ENCODE results near the gene CFAP221. TPM values are rescaled to one million over a fixed set of nuclear protein-coding genes. Genes with fewer than 3 reads are reported as not detected.

The CFAP221 gene
- polyA plus RNA-seq, 2 donors: 0.08 TPM; not detected in 1

- H3K27me3 ChIP-seq (ENCODE audit: control insufficient read depth in 1 of 2, insufficient read depth in 2 of 2, low read length in 2 of 2): no peaks in the 10 kb centered on the region
- no peaks in the 10 kb centered on the region for H3K9me3 ChIP-seq (ENCODE audit: control insufficient read depth in 2 of 2, insufficient read depth in 1 of 2, low read depth in 1 of 2, low read length in 1 of 2)
- 39 to 50% methylated on average over 1 of the region's 1 CpG for WGBS, 2 donors
- H3K4me3 ChIP-seq (ENCODE audit: low read depth in 1 of 2, low read length in 2 of 2): no peak overlapping the region
- peaks cover 0 to 4% of the 10 kb centered on the region in 2 donors for H3K4me1 ChIP-seq (ENCODE audit: control insufficient read depth in 2 of 2, insufficient read depth in 2 of 2, low read length in 1 of 2)
- H3K27ac ChIP-seq (ENCODE audit: low read depth in 2 of 2, low read length in 1 of 2): no peak overlapping the region
- no peaks in the 10 kb centered on the region for H3K36me3 ChIP-seq (ENCODE audit: control insufficient read depth in 2 of 2, insufficient read depth in 2 of 2, low read length in 1 of 2)
Observed at GRCh38 chr2:119549241-119549640, 5.0 kb downstream of the CFAP221 start.

- no peak overlapping the region for H3K4me3 ChIP-seq (ENCODE audit: low read depth in 1 of 2, low read length in 2 of 2)
- WGBS, 2 donors: 62 to 67% methylated on average over 2 of the region's 2 CpGs
- H3K27ac ChIP-seq (ENCODE audit: low read depth in 2 of 2, low read length in 1 of 2): no peak overlapping the region
- H3K36me3 ChIP-seq (ENCODE audit: control insufficient read depth in 2 of 2, insufficient read depth in 2 of 2, low read length in 1 of 2): no peaks in the 10 kb centered on the region
- no peaks in the 10 kb centered on the region for H3K4me1 ChIP-seq (ENCODE audit: control insufficient read depth in 2 of 2, insufficient read depth in 2 of 2, low read length in 1 of 2)
- no peaks in the 10 kb centered on the region for H3K9me3 ChIP-seq (ENCODE audit: control insufficient read depth in 2 of 2, insufficient read depth in 1 of 2, low read depth in 1 of 2, low read length in 1 of 2)
- H3K27me3 ChIP-seq (ENCODE audit: control insufficient read depth in 1 of 2, insufficient read depth in 2 of 2, low read length in 2 of 2): peaks cover 0 to 2% of the 10 kb centered on the region in 2 donors
Observed at GRCh38 chr2:119550346-119550745, 6.1 kb downstream of the CFAP221 start.

GRCh38 chr2:119550856-119551255 is 6.6 kb downstream of the CFAP221 start:
- Histone ChIP-seq H3K9me3 (ENCODE audit: control insufficient read depth in 2 of 2, insufficient read depth in 1 of 2, low read depth in 1 of 2, low read length in 1 of 2) (no peaks in the 10 kb centered on the region), H3K4me3 (ENCODE audit: low read depth in 1 of 2, low read length in 2 of 2) (no peak overlapping the region), H3K27ac (ENCODE audit: low read depth in 2 of 2, low read length in 1 of 2) (no peak overlapping the region), H3K27me3 (ENCODE audit: control insufficient read depth in 1 of 2, insufficient read depth in 2 of 2, low read length in 2 of 2) (peaks cover 0 to 2% of the 10 kb centered on the region in 2 donors), H3K36me3 (ENCODE audit: control insufficient read depth in 2 of 2, insufficient read depth in 2 of 2, low read length in 1 of 2) (no peaks in the 10 kb centered on the region), H3K4me1 (ENCODE audit: control insufficient read depth in 2 of 2, insufficient read depth in 2 of 2, low read length in 1 of 2) (no peaks in the 10 kb centered on the region)
- 75 to 78% methylated on average over 1 of the region's 1 CpG for WGBS, 2 donors

GRCh38 chr2:119552902-119553301 is 8.7 kb downstream of the CFAP221 start:
- H3K27me3 ChIP-seq (ENCODE audit: control insufficient read depth in 1 of 2, insufficient read depth in 2 of 2, low read length in 2 of 2): peaks cover 0 to 2% of the 10 kb centered on the region in 2 donors
- H3K36me3 ChIP-seq (ENCODE audit: control insufficient read depth in 2 of 2, insufficient read depth in 2 of 2, low read length in 1 of 2): no peaks in the 10 kb centered on the region
- WGBS, 2 donors: 81 to 82% methylated on average over 3 of the region's 3 CpGs
- no peaks in the 10 kb centered on the region for H3K4me1 ChIP-seq (ENCODE audit: control insufficient read depth in 2 of 2, insufficient read depth in 2 of 2, low read length in 1 of 2)
- H3K4me3 ChIP-seq (ENCODE audit: low read depth in 1 of 2, low read length in 2 of 2): no peak overlapping the region
- no peaks in the 10 kb centered on the region for H3K9me3 ChIP-seq (ENCODE audit: control insufficient read depth in 2 of 2, insufficient read depth in 1 of 2, low read depth in 1 of 2, low read length in 1 of 2)
- no peak overlapping the region for H3K27ac ChIP-seq (ENCODE audit: low read depth in 2 of 2, low read length in 1 of 2)

GRCh38 chr2:119553687-119554344 is 9.6 kb downstream of the CFAP221 start:
- H3K4me3 ChIP-seq (ENCODE audit: low read depth in 1 of 2, low read length in 2 of 2): no peak overlapping the region
- H3K4me1 ChIP-seq (ENCODE audit: control insufficient read depth in 2 of 2, insufficient read depth in 2 of 2, low read length in 1 of 2): no peaks in the 10 kb centered on the region
- no peak overlapping the region for H3K27ac ChIP-seq (ENCODE audit: low read depth in 2 of 2, low read length in 1 of 2)
- H3K27me3 ChIP-seq (ENCODE audit: control insufficient read depth in 1 of 2, insufficient read depth in 2 of 2, low read length in 2 of 2): peaks cover 0 to 2% of the 10 kb centered on the region in 2 donors
- H3K9me3 ChIP-seq (ENCODE audit: control insufficient read depth in 2 of 2, insufficient read depth in 1 of 2, low read depth in 1 of 2, low read length in 1 of 2): no peaks in the 10 kb centered on the region
- WGBS, 2 donors: 65 to 70% methylated on average over 7 of the region's 7 CpGs
- H3K36me3 ChIP-seq (ENCODE audit: control insufficient read depth in 2 of 2, insufficient read depth in 2 of 2, low read length in 1 of 2): no peaks in the 10 kb centered on the region

GRCh38 chr2:119565481-119565880 is 21.2 kb downstream of the CFAP221 start:
- Histone ChIP-seq H3K4me1 (ENCODE audit: control insufficient read depth in 2 of 2, insufficient read depth in 2 of 2, low read length in 1 of 2) (no peaks in the 10 kb centered on the region), H3K4me3 (ENCODE audit: low read depth in 1 of 2, low read length in 2 of 2) (no peak overlapping the region), H3K36me3 (ENCODE audit: control insufficient read depth in 2 of 2, insufficient read depth in 2 of 2, low read length in 1 of 2) (no peaks in the 10 kb centered on the region), H3K27ac (ENCODE audit: low read depth in 2 of 2, low read length in 1 of 2) (no peak overlapping the region), H3K9me3 (ENCODE audit: control insufficient read depth in 2 of 2, insufficient read depth in 1 of 2, low read depth in 1 of 2, low read length in 1 of 2) (no peaks in the 10 kb centered on the region), H3K27me3 (ENCODE audit: control insufficient read depth in 1 of 2, insufficient read depth in 2 of 2, low read length in 2 of 2) (no peaks in the 10 kb centered on the region)
- WGBS, 2 donors: 65 to 68% methylated on average over 2 of the region's 2 CpGs

GRCh38 chr2:119567292-119567691 is 23.0 kb downstream of the CFAP221 start:
- no peaks in the 10 kb centered on the region for H3K27me3 ChIP-seq (ENCODE audit: control insufficient read depth in 1 of 2, insufficient read depth in 2 of 2, low read length in 2 of 2)
- H3K9me3 ChIP-seq (ENCODE audit: control insufficient read depth in 2 of 2, insufficient read depth in 1 of 2, low read depth in 1 of 2, low read length in 1 of 2): no peaks in the 10 kb centered on the region
- no peak overlapping the region for H3K27ac ChIP-seq (ENCODE audit: low read depth in 2 of 2, low read length in 1 of 2)
- H3K36me3 ChIP-seq (ENCODE audit: control insufficient read depth in 2 of 2, insufficient read depth in 2 of 2, low read length in 1 of 2): no peaks in the 10 kb centered on the region
- no peak overlapping the region for H3K4me3 ChIP-seq (ENCODE audit: low read depth in 1 of 2, low read length in 2 of 2)
- no peaks in the 10 kb centered on the region for H3K4me1 ChIP-seq (ENCODE audit: control insufficient read depth in 2 of 2, insufficient read depth in 2 of 2, low read length in 1 of 2)

- H3K4me1 ChIP-seq (ENCODE audit: control insufficient read depth in 2 of 2, insufficient read depth in 2 of 2, low read length in 1 of 2): no peaks in the 10 kb centered on the region
- H3K9me3 ChIP-seq (ENCODE audit: control insufficient read depth in 2 of 2, insufficient read depth in 1 of 2, low read depth in 1 of 2, low read length in 1 of 2): no peaks in the 10 kb centered on the region
- H3K27me3 ChIP-seq (ENCODE audit: control insufficient read depth in 1 of 2, insufficient read depth in 2 of 2, low read length in 2 of 2): no peaks in the 10 kb centered on the region
- WGBS, 2 donors: 63% methylated on average over 3 of the region's 3 CpGs
- no peaks in the 10 kb centered on the region for H3K36me3 ChIP-seq (ENCODE audit: control insufficient read depth in 2 of 2, insufficient read depth in 2 of 2, low read length in 1 of 2)
- H3K27ac ChIP-seq (ENCODE audit: low read depth in 2 of 2, low read length in 1 of 2): no peak overlapping the region
- H3K4me3 ChIP-seq (ENCODE audit: low read depth in 1 of 2, low read length in 2 of 2): no peak overlapping the region
Observed at GRCh38 chr2:119574108-119574815, 30.0 kb downstream of the CFAP221 start.

- no peak overlapping the region for H3K27ac ChIP-seq (ENCODE audit: low read depth in 2 of 2, low read length in 1 of 2)
- no peak overlapping the region for H3K4me3 ChIP-seq (ENCODE audit: low read depth in 1 of 2, low read length in 2 of 2)
- H3K27me3 ChIP-seq (ENCODE audit: control insufficient read depth in 1 of 2, insufficient read depth in 2 of 2, low read length in 2 of 2): no peaks in the 10 kb centered on the region
- WGBS, 2 donors: 55 to 66% methylated on average over 2 of the region's 2 CpGs
- H3K9me3 ChIP-seq (ENCODE audit: control insufficient read depth in 2 of 2, insufficient read depth in 1 of 2, low read depth in 1 of 2, low read length in 1 of 2): no peaks in the 10 kb centered on the region
- no peaks in the 10 kb centered on the region for H3K4me1 ChIP-seq (ENCODE audit: control insufficient read depth in 2 of 2, insufficient read depth in 2 of 2, low read length in 1 of 2)
- no peaks in the 10 kb centered on the region for H3K36me3 ChIP-seq (ENCODE audit: control insufficient read depth in 2 of 2, insufficient read depth in 2 of 2, low read length in 1 of 2)
Observed at GRCh38 chr2:119574864-119575263, 30.6 kb downstream of the CFAP221 start.

GRCh38 chr2:119575439-119575838 is 31.2 kb downstream of the CFAP221 start:
- no peaks in the 10 kb centered on the region for H3K4me1 ChIP-seq (ENCODE audit: control insufficient read depth in 2 of 2, insufficient read depth in 2 of 2, low read length in 1 of 2)
- 70 to 85% methylated on average over 1 of the region's 1 CpG for WGBS, 2 donors
- H3K4me3 ChIP-seq (ENCODE audit: low read depth in 1 of 2, low read length in 2 of 2): no peak overlapping the region
- no peaks in the 10 kb centered on the region for H3K27me3 ChIP-seq (ENCODE audit: control insufficient read depth in 1 of 2, insufficient read depth in 2 of 2, low read length in 2 of 2)
- no peak overlapping the region for H3K27ac ChIP-seq (ENCODE audit: low read depth in 2 of 2, low read length in 1 of 2)
- no peaks in the 10 kb centered on the region for H3K36me3 ChIP-seq (ENCODE audit: control insufficient read depth in 2 of 2, insufficient read depth in 2 of 2, low read length in 1 of 2)
- H3K9me3 ChIP-seq (ENCODE audit: control insufficient read depth in 2 of 2, insufficient read depth in 1 of 2, low read depth in 1 of 2, low read length in 1 of 2): no peaks in the 10 kb centered on the region
